HepG2 (cell line): ENCODE data around the gene DPEP3. TPM values are rescaled to one million over a fixed set of nuclear protein-coding genes. Genes with fewer than 3 reads are reported as not detected.

Experiments
- CREB1 ChIP-seq, 2 experiments: fragments of 450-650 bp in 1 of 2; IDR thresholded peaks; 2 replicates each; pipeline ENCODE4 v1.6.1; 2016 to 2017; ENCODE audit warnings: control low read depth in 1 of 2, mild to moderate bottlenecking in 1 of 2, missing compliant biosample characterization in 1 of 2, missing genetic modification characterization in 1 of 2
- CREBL2 ChIP-seq: sonication (generic); formaldehyde crosslinking; IDR thresholded peaks from 2 replicates; pipeline ENCODE4 v1.8.1; 2023; ENCODE audit warnings: missing genetic modification reagents, mild to moderate bottlenecking, borderline replicate concordance
- GLI4 ChIP-seq: sonication (generic); formaldehyde crosslinking; IDR thresholded peaks from 2 replicates; pipeline ENCODE4 v1.5.1; 2020; ENCODE audit warnings: missing genetic modification reagents, mild to moderate bottlenecking, moderate library complexity, borderline replicate concordance
- KAT7 ChIP-seq: IDR thresholded peaks from 2 replicates; pipeline ENCODE4 v1.6.1; 2018; ENCODE audit warnings: borderline replicate concordance, missing compliant biosample characterization
- MAFK ChIP-seq, 2 experiments: IDR thresholded peaks in 1 of 2; conservative IDR thresholded peaks in 1 of 2; 2 replicates each; pipeline ENCODE4 v1.6.1; 2011; ENCODE audit warnings: improper control_type of control experiment in 2 of 2, low read length in 2 of 2
- PRDM10 ChIP-seq: sonication (generic); formaldehyde crosslinking; IDR thresholded peaks from 2 replicates; pipeline ENCODE4 v1.4.0; 2020; ENCODE audit warnings: low read depth, missing genetic modification reagents
- RELA ChIP-seq: sonication (generic); formaldehyde crosslinking; IDR thresholded peaks from 2 replicates; pipeline ENCODE4 v1.4.0; 2020; ENCODE audit warnings: missing genetic modification reagents
- SIX4 ChIP-seq: sonication (generic); formaldehyde crosslinking; IDR thresholded peaks from 2 replicates; pipeline ENCODE4 v1.4.0; 2020; ENCODE audit warnings: missing genetic modification reagents
- TARDBP ChIP-seq: sonication (generic); formaldehyde crosslinking; IDR thresholded peaks from 2 replicates; pipeline ENCODE4 v1.8.0; 2022; ENCODE audit warnings: mild to moderate bottlenecking, missing genetic modification reagents
- TCF7L2 ChIP-seq: IDR thresholded peaks from 2 replicates; pipeline ENCODE4 v1.6.1; 2011; ENCODE audit warnings: mild to moderate bottlenecking, low read depth, low read length, moderate library complexity
- ZBTB42 ChIP-seq: sonication (generic); formaldehyde crosslinking; IDR thresholded peaks from 2 replicates; pipeline ENCODE4 v1.5.0; 2020; ENCODE audit warnings: mild to moderate bottlenecking, missing genetic modification reagents
- ZNF3 ChIP-seq: IDR thresholded peaks from 2 replicates; pipeline ENCODE4 v1.7.0; 2017; ENCODE audit warnings: inconsistent platforms
- ZNF460 ChIP-seq: sonication (generic); formaldehyde crosslinking; IDR thresholded peaks from 2 replicates; pipeline ENCODE4 v1.5.1; 2020; ENCODE audit warnings: missing genetic modification reagents, mild to moderate bottlenecking, borderline replicate concordance
- ZNF563 ChIP-seq: sonication (generic); formaldehyde crosslinking; IDR thresholded peaks from 2 replicates; pipeline ENCODE4 v1.8.0; 2022; ENCODE audit warnings: mild to moderate bottlenecking, moderate library complexity, missing genetic modification reagents
- ZNF878 ChIP-seq: sonication (generic); formaldehyde crosslinking; IDR thresholded peaks from 2 replicates; pipeline ENCODE4 v1.8.1; 2023; ENCODE audit warnings: mild to moderate bottlenecking, missing genetic modification reagents, moderate library complexity
- polyA plus RNA-seq, 8 experiments: library from polyadenylated mRNA; depleted of rRNA in 3 of 8; stranded (reverse) in 7 of 8; unstranded in 1 of 8; fragments of >200 nt; fragmentation: Illumina TruSeq in 4 of 8; extraction: Trizol in 4 of 8; gene quantifications; 2 replicates each; pipeline versions ENCODE4 v1.2.1 to v1.2.3, GENCODE V29; 2011 to 2016; ENCODE audit warnings: low read depth in 4 of 8, missing spikeins in 1 of 8, mixed read lengths in 1 of 8; ENCODE audit not compliant: insufficient read depth in 1 of 8
- total RNA-seq, 5 experiments: library from RNA; depleted of rRNA; stranded (reverse); fragments of >200 nt; fragmentation: Illumina TruSeq; extraction: Trizol; gene quantifications; 2 replicates each; pipeline ENCODE4 v1.2.3, GENCODE V29; 2016; ENCODE audit warnings: low read depth in 1 of 5
- TF ChIP-seq, protein P1 (sequence below): sonication (generic); formaldehyde crosslinking; IDR thresholded peaks from 2 replicates; pipeline ENCODE4 v1.4.0; 2020; ENCODE audit warnings: missing genetic modification reagents
- TF ChIP-seq, protein P2 (sequence below): IDR thresholded peaks from 2 replicates; pipeline ENCODE4 v1.6.1; 2016; ENCODE audit warnings: missing compliant biosample characterization, missing genetic modification reagents, borderline replicate concordance
- TF ChIP-seq, protein P3 (sequence below): sonication (generic); formaldehyde crosslinking; IDR thresholded peaks from 2 replicates; pipeline ENCODE4 v1.4.0; 2020; ENCODE audit warnings: missing genetic modification reagents

The DPEP3 gene
- total and polyA plus RNA-seq, 2 of the 13 experiments (the other 11 are each of a cell fraction or from before 2014, with no cell fraction given): not detected

DNA sequence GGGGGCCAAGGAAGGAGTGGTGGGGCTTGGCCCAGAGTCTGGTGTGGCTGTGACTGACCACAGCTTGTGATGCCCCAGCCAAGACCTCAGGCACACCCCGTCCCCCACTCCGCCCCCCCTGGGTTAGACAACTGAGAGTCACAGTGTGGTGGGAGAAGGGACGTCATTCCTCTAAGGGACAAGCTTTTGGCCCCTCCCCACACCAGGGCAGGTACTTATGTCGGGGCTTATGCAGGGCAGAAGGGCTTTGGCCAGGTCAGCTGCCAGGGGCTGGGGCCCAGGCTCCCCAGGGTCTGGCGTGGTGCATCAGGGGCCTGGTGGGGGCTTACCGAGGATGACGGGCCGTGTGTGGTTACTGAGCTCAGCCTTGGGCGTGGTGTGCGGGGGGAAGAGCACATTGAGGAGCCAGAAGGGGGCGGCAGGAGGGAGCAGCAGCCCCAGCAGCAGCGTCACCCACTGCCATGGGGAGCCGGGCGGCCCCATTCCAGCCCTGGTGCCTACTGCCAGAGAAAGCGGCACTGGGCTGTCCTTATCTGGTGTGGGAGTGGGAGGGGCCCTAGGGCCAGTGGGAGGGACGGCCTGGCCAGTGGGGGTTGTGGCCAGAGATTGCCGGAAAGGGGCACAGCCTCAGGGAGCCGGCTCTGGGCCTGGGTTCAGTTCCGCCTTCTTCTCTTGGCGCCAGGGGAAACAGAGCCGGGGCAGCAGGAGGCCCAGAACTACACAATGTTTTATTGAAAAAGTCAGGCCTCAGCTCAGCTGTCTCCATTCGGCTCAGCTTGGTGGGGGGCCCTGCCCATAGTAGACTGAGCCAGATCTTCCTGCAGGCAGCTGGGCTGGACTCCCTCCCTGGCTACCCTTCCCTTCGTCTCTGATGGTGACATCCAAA lies 36.4 kb downstream of the DPEP3 start, which contains the start of gene LCAT (continued):
- TF ChIP-seq MAFK (conservative IDR thresholded peaks at IDR 0.05 in 1 of 2, IDR thresholded peaks at IDR 0.05 in 1 of 2; ENCODE audit: low read length in 2 of 2) (no peak), TARDBP (CRISPR knock-in tag) (no peak), CREB1 (IDR thresholded peaks at IDR 0.05) (0 out of 2 replicates have a peak, but pooled peaks have one; percentile 37), CREB1 (CRISPR knock-in tag; IDR thresholded peaks at IDR 0.05) (no peak), SIX4 (0 out of 2 replicates have a peak, but pooled peaks have one; percentile 22), ZNF878 (no peak), RELA (CRISPR knock-in tag) (no peak; the same call in 1 of the 2 replicates), KAT7 (CRISPR knock-in tag) (peak; percentile 48; the same call in 1 of the 2 replicates), ZNF460 (no peak; the same call in 1 of the 2 replicates), ZBTB42 (no peak; the same call in 1 of the 2 replicates), ZNF563 (CRISPR knock-in tag) (peak; percentile 61; the same call in 1 of the 2 replicates), CREBL2 (CRISPR knock-in tag) (0 out of 2 replicates have a peak, but pooled peaks have one; percentile 23), ZNF3 (no peak), PRDM10 (peak; percentile 76), TCF7L2 (no peak), GLI4 (CRISPR knock-in tag) (peak; percentile 68; the same call in 1 of the 2 replicates)
- TF ChIP-seq, protein P1, sequence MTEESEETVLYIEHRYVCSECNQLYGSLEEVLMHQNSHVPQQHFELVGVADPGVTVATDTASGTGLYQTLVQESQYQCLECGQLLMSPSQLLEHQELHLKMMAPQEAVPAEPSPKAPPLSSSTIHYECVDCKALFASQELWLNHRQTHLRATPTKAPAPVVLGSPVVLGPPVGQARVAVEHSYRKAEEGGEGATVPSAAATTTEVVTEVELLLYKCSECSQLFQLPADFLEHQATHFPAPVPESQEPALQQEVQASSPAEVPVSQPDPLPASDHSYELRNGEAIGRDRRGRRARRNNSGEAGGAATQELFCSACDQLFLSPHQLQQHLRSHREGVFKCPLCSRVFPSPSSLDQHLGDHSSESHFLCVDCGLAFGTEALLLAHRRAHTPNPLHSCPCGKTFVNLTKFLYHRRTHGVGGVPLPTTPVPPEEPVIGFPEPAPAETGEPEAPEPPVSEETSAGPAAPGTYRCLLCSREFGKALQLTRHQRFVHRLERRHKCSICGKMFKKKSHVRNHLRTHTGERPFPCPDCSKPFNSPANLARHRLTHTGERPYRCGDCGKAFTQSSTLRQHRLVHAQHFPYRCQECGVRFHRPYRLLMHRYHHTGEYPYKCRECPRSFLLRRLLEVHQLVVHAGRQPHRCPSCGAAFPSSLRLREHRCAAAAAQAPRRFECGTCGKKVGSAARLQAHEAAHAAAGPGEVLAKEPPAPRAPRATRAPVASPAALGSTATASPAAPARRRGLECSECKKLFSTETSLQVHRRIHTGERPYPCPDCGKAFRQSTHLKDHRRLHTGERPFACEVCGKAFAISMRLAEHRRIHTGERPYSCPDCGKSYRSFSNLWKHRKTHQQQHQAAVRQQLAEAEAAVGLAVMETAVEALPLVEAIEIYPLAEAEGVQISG (CRISPR knock-in tag): peak; percentile 58
- TF ChIP-seq, protein P2, sequence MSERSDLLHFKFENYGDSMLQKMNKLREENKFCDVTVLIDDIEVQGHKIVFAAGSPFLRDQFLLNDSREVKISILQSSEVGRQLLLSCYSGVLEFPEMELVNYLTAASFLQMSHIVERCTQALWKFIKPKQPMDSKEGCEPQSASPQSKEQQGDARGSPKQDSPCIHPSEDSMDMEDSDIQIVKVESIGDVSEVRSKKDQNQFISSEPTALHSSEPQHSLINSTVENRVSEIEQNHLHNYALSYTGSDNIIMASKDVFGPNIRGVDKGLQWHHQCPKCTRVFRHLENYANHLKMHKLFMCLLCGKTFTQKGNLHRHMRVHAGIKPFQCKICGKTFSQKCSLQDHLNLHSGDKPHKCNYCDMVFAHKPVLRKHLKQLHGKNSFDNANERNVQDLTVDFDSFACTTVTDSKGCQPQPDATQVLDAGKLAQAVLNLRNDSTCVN (CRISPR knock-in tag): peak; percentile 79
- TF ChIP-seq, protein P3, sequence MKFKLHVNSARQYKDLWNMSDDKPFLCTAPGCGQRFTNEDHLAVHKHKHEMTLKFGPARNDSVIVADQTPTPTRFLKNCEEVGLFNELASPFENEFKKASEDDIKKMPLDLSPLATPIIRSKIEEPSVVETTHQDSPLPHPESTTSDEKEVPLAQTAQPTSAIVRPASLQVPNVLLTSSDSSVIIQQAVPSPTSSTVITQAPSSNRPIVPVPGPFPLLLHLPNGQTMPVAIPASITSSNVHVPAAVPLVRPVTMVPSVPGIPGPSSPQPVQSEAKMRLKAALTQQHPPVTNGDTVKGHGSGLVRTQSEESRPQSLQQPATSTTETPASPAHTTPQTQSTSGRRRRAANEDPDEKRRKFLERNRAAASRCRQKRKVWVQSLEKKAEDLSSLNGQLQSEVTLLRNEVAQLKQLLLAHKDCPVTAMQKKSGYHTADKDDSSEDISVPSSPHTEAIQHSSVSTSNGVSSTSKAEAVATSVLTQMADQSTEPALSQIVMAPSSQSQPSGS: peak; percentile 61; the same call in 1 of the 2 replicates
